ENCODE data around the gene SAP30BP. TPM values are rescaled to one million over a fixed set of nuclear protein-coding genes. Genes with fewer than 3 reads are reported as not detected.

Gene SAP30BP
- total RNA-seq, 4 donors from 2014 or later = 68.2 to 87.2 (median 77.2) TPM

GRCh38 chr17:75645889-75646637, 21.1 kb upstream of the SAP30BP start:
- Histone ChIP-seq H3K36me3 (peaks cover 0 to 78% of the 10 kb centered on the region in 2 donors), H3K27ac (no peak overlapping the region), H3K27me3 (no peaks in the 10 kb centered on the region), H3K4me1 (no peaks in the 10 kb centered on the region), H3K4me3 (no peak overlapping the region), H3K9me3 (no peaks in the 10 kb centered on the region)
- peak; percentile 65 for ATAC-seq
- 64 to 80% methylated on average over 1 to 5 of the region's 17 CpGs for WGBS, 2 donors (ENCODE audit: low coverage in 1 of 2)
- no peak for TF ChIP-seq POLR2A (IDR thresholded peaks at IDR 0.05)
- no peak for TF ChIP-seq POLR2AphosphoS5 (IDR thresholded peaks at IDR 0.05)
- no peak for TF ChIP-seq CTCF (IDR thresholded peaks at IDR 0.05)
- no peak for TF ChIP-seq EP300 (IDR thresholded peaks at IDR 0.05)

- Histone ChIP-seq H3K4me3 (no peak overlapping the region), H3K27me3 (no peaks in the 10 kb centered on the region), H3K27ac (no peak overlapping the region), H3K4me1 (no peaks in the 10 kb centered on the region), H3K9me3 (no peaks in the 10 kb centered on the region), H3K36me3 (peaks cover 0 to 78% of the 10 kb centered on the region in 2 donors)
- no peak for ATAC-seq
- no peak for TF ChIP-seq POLR2A (IDR thresholded peaks at IDR 0.05)
- WGBS, 2 donors (ENCODE audit: low coverage in 1 of 2) = no CpG with 5 or more reads among the region's 6 CpGs
Observed at GRCh38 chr17:75646638-75646992, 20.5 kb upstream of the SAP30BP start.

- no peak for ATAC-seq
- TF ChIP-seq CTCF (IDR thresholded peaks at IDR 0.05) (no peak), POLR2A (IDR thresholded peaks at IDR 0.05) (no peak), EP300 (IDR thresholded peaks at IDR 0.05) (no peak), POLR2AphosphoS5 (IDR thresholded peaks at IDR 0.05) (no peak)
- H3K36me3 ChIP-seq = peaks cover 0 to 78% of the 10 kb centered on the region in 2 donors
- no peaks in the 10 kb centered on the region for H3K4me1 ChIP-seq
- no peaks in the 10 kb centered on the region for H3K9me3 ChIP-seq
- H3K27me3 ChIP-seq = no peaks in the 10 kb centered on the region
- no peak overlapping the region for H3K4me3 ChIP-seq
- H3K27ac ChIP-seq = no peak overlapping the region
- WGBS, 2 donors (ENCODE audit: low coverage in 1 of 2) = 71% methylated on average over 1 of the region's 7 CpGs; no CpG with 5 or more reads in 1 of the 2 donors
Observed at GRCh38 chr17:75647061-75647460, 20.1 kb upstream of the SAP30BP start.

- Histone ChIP-seq H3K4me1 (no peaks in the 10 kb centered on the region), H3K4me3 (no peak overlapping the region), H3K27ac (no peak overlapping the region), H3K27me3 (no peaks in the 10 kb centered on the region), H3K9me3 (no peaks in the 10 kb centered on the region), H3K36me3 (peaks cover 0 to 83% of the 10 kb centered on the region in 2 donors)
- ATAC-seq = no peak
- 94 to 100% methylated on average over 7 of the region's 7 CpGs for WGBS, 2 donors (ENCODE audit: low coverage in 1 of 2)
- TF ChIP-seq POLR2A (IDR thresholded peaks at IDR 0.05) (no peak), POLR2AphosphoS5 (IDR thresholded peaks at IDR 0.05) (no peak), EP300 (IDR thresholded peaks at IDR 0.05) (no peak), CTCF (IDR thresholded peaks at IDR 0.05) (no peak)
Observed at GRCh38 chr17:75647921-75648320, 19.2 kb upstream of the SAP30BP start.

- H3K4me3 ChIP-seq = no peak overlapping the region
- ATAC-seq = no peak
- H3K4me1 ChIP-seq = no peaks in the 10 kb centered on the region
- H3K27ac ChIP-seq = no peak overlapping the region
- TF ChIP-seq POLR2A (IDR thresholded peaks at IDR 0.05) (no peak), POLR2AphosphoS5 (IDR thresholded peaks at IDR 0.05) (no peak), CTCF (IDR thresholded peaks at IDR 0.05) (no peak), EP300 (IDR thresholded peaks at IDR 0.05) (no peak)
- peaks cover 0 to 90% of the 10 kb centered on the region in 2 donors for H3K36me3 ChIP-seq
- H3K27me3 ChIP-seq = no peaks in the 10 kb centered on the region
- no peaks in the 10 kb centered on the region for H3K9me3 ChIP-seq
- WGBS, 2 donors (ENCODE audit: low coverage in 1 of 2) = no CpG with 5 or more reads among the region's 6 CpGs
Observed at GRCh38 chr17:75649687-75650086, 17.5 kb upstream of the SAP30BP start.

Data from gastroesophageal sphincter (tissue), 4 donors.